GM21447 (cell line): ENCODE results near the gene C1orf52.

Experiments
- ATAC-seq: cut with Tn5 transposase; IDR thresholded peaks from one replicate; pipeline ENCODE4 v1.9.1; 2021; ENCODE audit not compliant: unreplicated experiment

C1orf52 gene

GRCh38 chr1:85237613-85238012 lies 21.8 kb downstream of the C1orf52 start:
- ATAC-seq, result no peak

GRCh38 chr1:85230305-85230977 lies 29.0 kb downstream of the C1orf52 start:
- no peak for ATAC-seq

- ATAC-seq, result no peak
Observed at GRCh38 chr1:85229574-85230097, 29.8 kb downstream of the C1orf52 start.

- ATAC-seq, result no peak
Observed at GRCh38 chr1:85228972-85229371, 30.5 kb downstream of the C1orf52 start.

GRCh38 chr1:85225624-85226380 lies 33.7 kb downstream of the C1orf52 start:
- no peak for ATAC-seq

GRCh38 chr1:85224734-85225623 lies 34.5 kb downstream of the C1orf52 start:
- no peak for ATAC-seq

GRCh38 chr1:85224295-85224694 lies 35.2 kb downstream of the C1orf52 start:
- no peak for ATAC-seq

GRCh38 chr1:85223334-85223733 lies 36.1 kb downstream of the C1orf52 start:
- no peak for ATAC-seq

- no peak for ATAC-seq
Observed at GRCh38 chr1:85220756-85221201, 38.7 kb downstream of the C1orf52 start.

- no peak for ATAC-seq
Observed at GRCh38 chr1:85219853-85220610, 39.4 kb downstream of the C1orf52 start.

GRCh38 chr1:85216697-85217096 lies 42.8 kb downstream of the C1orf52 start:
- ATAC-seq, result no peak

- ATAC-seq, result no peak
Observed at GRCh38 chr1:85214654-85215053, 44.8 kb downstream of the C1orf52 start.

- no peak for ATAC-seq
Observed at GRCh38 chr1:85208488-85208887, 51.0 kb downstream of the C1orf52 start.

GRCh38 chr1:85203573-85204171 lies 55.8 kb downstream of the C1orf52 start:
- no peak for ATAC-seq

GRCh38 chr1:85202864-85203255 lies 56.6 kb downstream of the C1orf52 start:
- ATAC-seq, result no peak

GRCh38 chr1:85202092-85202863 lies 57.2 kb downstream of the C1orf52 start:
- no peak for ATAC-seq

GRCh38 chr1:85201340-85202091 lies 57.9 kb downstream of the C1orf52 start:
- ATAC-seq, result peak; percentile 54

- peak; percentile 72 for ATAC-seq
Observed at GRCh38 chr1:85200463-85201339, 58.8 kb downstream of the C1orf52 start, which contains the start of gene SYDE2. TSS of gene SYDE2 (minus strand) at chr1:85201016. CDS start at chr1:85200996, 20 bp downstream.
